H9 (cell line): ENCODE data around the gene HS3ST4. TPM values are rescaled to one million over a fixed set of nuclear protein-coding genes. Genes with fewer than 3 reads are reported as not detected.

ENCODE experiments used
- DNase-seq: peaks from one replicate; pipeline ENCODE4 v3.0.0-alpha.2; 2017
- H2AFZ ChIP-seq: one replicate; pipeline ENCODE4 v1.6.1; 2013; ENCODE audit warnings: mild to moderate bottlenecking, low read length, control low read depth, moderate library complexity
- H2AK5ac ChIP-seq: 2 replicates; pipeline ENCODE4 v1.6.1; 2013; ENCODE audit warnings: low read length, control low read depth, mixed read lengths; ENCODE audit not compliant: insufficient read length
- H2BK120ac ChIP-seq: one replicate; pipeline ENCODE4 v1.6.1; 2013; ENCODE audit warnings: low read depth, mild to moderate bottlenecking, low read length, control low read depth, inconsistent platforms; ENCODE audit not compliant: poor library complexity, severe bottlenecking
- H2BK12ac ChIP-seq: 2 replicates; pipeline ENCODE4 v1.6.1; 2013; ENCODE audit warnings: low read length, control low read depth, mixed read lengths, low read depth; ENCODE audit not compliant: insufficient read length
- H2BK15ac ChIP-seq: 2 replicates; pipeline ENCODE4 v1.6.1; 2013; ENCODE audit warnings: low read depth, low read length, control low read depth
- H2BK20ac ChIP-seq: one replicate; pipeline ENCODE4 v1.6.1; 2013; ENCODE audit warnings: low read depth, mild to moderate bottlenecking, low read length, control low read depth, inconsistent platforms; ENCODE audit not compliant: poor library complexity, severe bottlenecking
- H2BK5ac ChIP-seq: 2 replicates; pipeline ENCODE4 v1.6.1; 2013; ENCODE audit warnings: low read length, control low read depth, mixed read lengths; ENCODE audit not compliant: insufficient read length
- H3K14ac ChIP-seq: 2 replicates; pipeline ENCODE4 v1.6.1; 2013; ENCODE audit warnings: low read length, control low read depth; ENCODE audit not compliant: insufficient read depth
- H3K18ac ChIP-seq: 2 replicates; pipeline ENCODE4 v1.6.1; 2013; ENCODE audit warnings: low read depth, mild to moderate bottlenecking, mixed read lengths, low read length, control low read depth; ENCODE audit not compliant: insufficient read length
- H3K23ac ChIP-seq: 2 replicates; pipeline ENCODE4 v1.6.1; 2013; ENCODE audit warnings: low read length, control low read depth, mixed read lengths, low read depth; ENCODE audit not compliant: insufficient read length
- H3K23me2 ChIP-seq: 2 replicates; pipeline ENCODE4 v1.6.1; 2013; ENCODE audit warnings: low read depth, mild to moderate bottlenecking, mixed read lengths, low read length, control low read depth; ENCODE audit not compliant: insufficient read length, poor library complexity, severe bottlenecking
- H3K27ac ChIP-seq: 2 replicates; pipeline ENCODE4 v1.5.1; 2013; ENCODE audit warnings: low read length, control low read depth, mixed read lengths, low read depth; ENCODE audit not compliant: insufficient read length
- H3K27me3 ChIP-seq: 2 replicates; pipeline ENCODE4 v1.6.1; 2013; ENCODE audit warnings: low read length, control low read depth, inconsistent platforms; ENCODE audit not compliant: insufficient read depth
- H3K4ac ChIP-seq: 2 replicates; pipeline ENCODE4 v1.6.1; 2013; ENCODE audit warnings: low read depth, mild to moderate bottlenecking, control low read depth, inconsistent platforms, low read length, moderate library complexity
- H3K4me1 ChIP-seq: 2 replicates; pipeline ENCODE4 v1.6.1; 2013; ENCODE audit warnings: low read length, control low read depth, inconsistent platforms; ENCODE audit not compliant: insufficient read depth
- H3K4me2 ChIP-seq: 2 replicates; pipeline ENCODE4 v1.6.1; 2013; ENCODE audit warnings: low read length, control low read depth, mixed read lengths; ENCODE audit not compliant: insufficient read length, insufficient read depth
- H3K56ac ChIP-seq: 2 replicates; pipeline ENCODE4 v1.6.1; 2013; ENCODE audit warnings: low read depth, mild to moderate bottlenecking, mixed read lengths, low read length, control low read depth; ENCODE audit not compliant: insufficient read length
- H3K79me1 ChIP-seq: 2 replicates; pipeline ENCODE4 v1.6.1; 2013; ENCODE audit warnings: low read depth, mild to moderate bottlenecking, moderate library complexity, low read length, control low read depth, inconsistent platforms; ENCODE audit not compliant: insufficient read depth, poor library complexity, severe bottlenecking
- H3K79me2 ChIP-seq: 2 replicates; pipeline ENCODE4 v1.6.1; 2013; ENCODE audit warnings: low read length, control low read depth, inconsistent platforms; ENCODE audit not compliant: insufficient read depth
- H3K9ac ChIP-seq: 2 replicates; pipeline ENCODE4 v1.6.1; 2013; ENCODE audit warnings: low read length, control low read depth, mixed read lengths; ENCODE audit not compliant: insufficient read length; ENCODE audit errors: extremely low read depth
- H3K9me3 ChIP-seq: one replicate; pipeline ENCODE4 v1.6.1; 2013; ENCODE audit warnings: low read depth, low read length, inconsistent platforms; ENCODE audit not compliant: control insufficient read depth
- H3T11ph ChIP-seq: one replicate; pipeline ENCODE4 v1.6.1; 2013; ENCODE audit warnings: mild to moderate bottlenecking, low read length, control low read depth, inconsistent platforms
- H4K20me1 ChIP-seq: one replicate; pipeline ENCODE4 v1.6.1; 2013; ENCODE audit not compliant: control insufficient read depth, insufficient read length, insufficient read depth
- H4K5ac ChIP-seq: 2 replicates; pipeline ENCODE4 v1.6.1; 2013; ENCODE audit warnings: low read depth, mild to moderate bottlenecking, mixed read lengths, low read length, control low read depth; ENCODE audit not compliant: insufficient read length
- H4K8ac ChIP-seq: replicated peaks from 2 replicates; pipeline ENCODE4 v1.6.1; 2013; ENCODE audit warnings: low read length, control low read depth, mixed read lengths, low read depth; ENCODE audit not compliant: insufficient read length
- H4K91ac ChIP-seq: 2 replicates; pipeline ENCODE4 v1.6.1; 2013; ENCODE audit warnings: low read depth, mild to moderate bottlenecking, moderate library complexity, mixed read lengths, low read length, control low read depth; ENCODE audit not compliant: insufficient read length
- H3K27ac Mint-ChIP-seq, 3 experiments: 2 replicates in 2 of 3; 3 replicates in 1 of 3; pipeline ENCODE4 v1.8.0; 2020 to 2021; ENCODE audit warnings: mixed read lengths in 3 of 3, mild to moderate bottlenecking in 1 of 3, moderate library complexity in 1 of 3
- H3K27me3 Mint-ChIP-seq: 2 replicates; pipeline ENCODE4 v1.8.0; 2021; ENCODE audit warnings: low read depth, mild to moderate bottlenecking, moderate library complexity, mixed read lengths
- H3K36me3 Mint-ChIP-seq, 3 experiments: 2 replicates in 2 of 3; 3 replicates in 1 of 3; pipeline ENCODE4 v1.8.0; 2020 to 2021; ENCODE audit warnings: low read depth in 3 of 3, mixed read lengths in 3 of 3; ENCODE audit not compliant: insufficient read depth in 1 of 3
- H3K4me1 Mint-ChIP-seq, 2 experiments: 2 replicates each; pipeline ENCODE4 v1.8.0; 2020; ENCODE audit warnings: mixed read lengths in 2 of 2
- H3K4me3 Mint-ChIP-seq, 2 experiments: 2 replicates in 1 of 2; 3 replicates in 1 of 2; pipeline ENCODE4 v1.8.0; 2020 to 2021; ENCODE audit warnings: mild to moderate bottlenecking in 2 of 2, mixed read lengths in 2 of 2, moderate library complexity in 1 of 2
- H3K9me3 Mint-ChIP-seq, 2 experiments: 2 replicates in 1 of 2; 3 replicates in 1 of 2; pipeline ENCODE4 v1.8.0; 2020; ENCODE audit warnings: mild to moderate bottlenecking in 2 of 2, mixed read lengths in 2 of 2, moderate library complexity in 1 of 2
- CTCF ChIP-seq: fragments of 200-600 bp; sonication (generic); conservative IDR thresholded peaks from 3 replicates; pipeline ENCODE4 v1.8.0; 2021; ENCODE audit warnings: antibody characterized with exemption, mild to moderate bottlenecking
- WGBS: extraction: QIAGEN DNeasy Blood & Tissue Kit; methylation state at CpG from one replicate; pipeline ENCODE4 v1.1.7; 2013; ENCODE audit warnings: missing lambda C conversion rate, low lambda C conversion rate, mixed read lengths; ENCODE audit not compliant: insufficient read length; ENCODE audit errors: extremely low coverage; 5-methylcytosine and 5-hydroxymethylcytosine counted together
- total RNA-seq: library from RNA; stranded (reverse); gene quantifications from 2 replicates; pipeline ENCODE4 v1.2.1, GENCODE V29; 2021

HS3ST4 gene
- total RNA-seq, 1 experiment from 2014 or later: 1.7 TPM

- H3K4me3 Mint-ChIP-seq: no peak overlapping the region
- Histone ChIP-seq H3K4me1 (no peaks in the 10 kb centered on the region), H3K79me2 (no peaks in the 10 kb centered on the region), H3K14ac (no peak overlapping the region), H4K91ac (no peak overlapping the region), H3K79me1 (no peaks in the 10 kb centered on the region), H3K27me3 (no peaks in the 10 kb centered on the region), H2BK120ac (no peak overlapping the region), H2BK5ac (no peak overlapping the region), H3K9ac (no peak overlapping the region), H3K18ac (no peak overlapping the region), H3K23ac (no peak overlapping the region), H3K9me3 (no peaks in the 10 kb centered on the region), H4K8ac (no peak overlapping the region), H4K20me1 (no peaks in the 10 kb centered on the region), H2BK15ac (no peak overlapping the region), H3K4ac (no peak overlapping the region), H3K27ac (no peak overlapping the region), H2BK12ac (no peak overlapping the region), H3K56ac (no peak overlapping the region), H3T11ph (no peak overlapping the region), H3K4me2 (no peak overlapping the region), H2AK5ac (no peak overlapping the region), H4K5ac (no peak overlapping the region), H2AFZ (no peak overlapping the region), H2BK20ac (no peak overlapping the region), H3K23me2 (no peaks in the 10 kb centered on the region)
- no peaks in the 10 kb centered on the region for H3K9me3 Mint-ChIP-seq
- WGBS: no CpG with 5 or more reads among the region's 7 CpGs
- no peak for TF ChIP-seq CTCF
- peaks cover 8% of the 10 kb centered on the region for H3K27me3 Mint-ChIP-seq
- no peak for DNase-seq
- no peaks in the 10 kb centered on the region for H3K4me1 Mint-ChIP-seq
- no peak overlapping the region for H3K27ac Mint-ChIP-seq
- peaks cover 0 to 4% (median 0%) of the 10 kb centered on the region in 3 experiments; a peak in 2 of 7 replicates for H3K36me3 Mint-ChIP-seq
Observed at GRCh38 chr16:26161461-26162180, 469.9 kb downstream of the HS3ST4 start.
